GM19023 (cell line): ENCODE measurements around the gene SSR1.

ENCODE experiments used
- ATAC-seq: cut with Tn5 transposase; IDR thresholded peaks from one replicate; pipeline ENCODE4 v1.9.1; 2021; ENCODE audit warnings: mild to moderate bottlenecking, moderate library complexity; ENCODE audit not compliant: unreplicated experiment

SSR1 gene

DNA sequence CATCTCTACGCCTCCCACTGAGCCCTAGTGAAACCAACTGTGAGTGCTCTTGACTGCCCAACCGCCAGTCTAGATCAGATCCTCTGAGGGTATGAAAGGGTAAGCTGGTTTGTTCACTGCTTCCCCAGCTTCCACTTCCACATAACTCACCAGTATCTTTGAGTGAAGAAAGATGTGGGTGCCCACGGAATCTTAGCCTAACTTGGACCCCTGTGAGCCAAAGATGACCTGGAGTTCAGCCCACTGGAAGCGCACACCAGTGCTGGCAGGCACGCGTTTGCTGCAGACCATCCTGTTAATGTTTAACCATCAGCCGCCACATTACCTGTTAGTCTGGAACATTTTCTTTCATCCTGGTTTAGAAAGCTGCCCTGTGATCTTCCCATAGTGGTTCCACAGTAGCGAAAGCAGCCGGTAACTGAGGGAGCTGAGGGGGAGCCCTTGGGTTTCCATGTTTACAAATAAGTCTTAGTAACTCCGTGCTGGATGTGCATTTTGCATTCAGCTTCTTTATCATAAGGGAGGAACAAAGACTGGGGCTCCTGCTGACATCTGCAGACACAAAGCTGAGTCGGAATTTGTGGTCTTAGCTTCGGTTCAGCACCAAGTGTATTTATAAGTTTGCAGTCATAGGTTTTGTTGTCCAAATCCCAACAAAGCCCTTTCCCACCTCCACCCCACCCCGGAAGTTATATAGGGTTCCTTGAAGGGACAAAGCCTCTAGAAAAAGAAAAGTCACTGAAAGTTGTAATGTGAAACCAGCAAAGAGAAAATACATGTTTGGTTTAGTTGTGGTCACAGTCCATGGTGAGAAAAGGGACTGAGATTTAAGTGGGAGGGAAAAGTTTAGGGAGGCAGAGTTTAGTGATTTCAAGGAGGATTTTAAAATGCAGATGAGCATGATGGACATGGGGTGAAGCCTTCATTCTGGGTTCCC, 71.0 kb downstream of the SSR1 start:
- ATAC-seq, result no peak

GRCh38 chr6:7241160-7241559, 71.8 kb downstream of the SSR1 start:
- ATAC-seq, result no peak

DNA sequence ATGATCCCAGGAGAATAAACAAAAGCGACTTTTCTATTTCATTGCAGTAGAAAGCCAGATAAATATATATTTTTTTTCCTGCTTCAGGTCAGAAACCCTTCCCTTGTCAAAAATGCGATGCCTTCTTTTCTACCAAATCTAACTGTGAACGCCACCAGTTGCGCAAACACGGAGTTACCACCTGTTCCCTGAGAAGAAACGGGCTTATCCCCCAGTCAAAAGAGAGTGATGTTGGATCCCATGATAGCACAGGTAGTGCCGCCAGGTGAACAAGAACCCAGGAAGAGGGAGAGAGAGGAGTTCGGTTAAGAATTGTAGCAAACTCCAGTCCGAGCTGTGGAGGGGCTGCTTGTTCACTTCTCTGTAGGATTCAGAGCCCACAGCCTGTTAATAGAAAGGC, 72.6 kb downstream of the SSR1 start:
- no peak for ATAC-seq

- ATAC-seq, result no peak
Observed at GRCh38 chr6:7239590-7239948, 73.4 kb downstream of the SSR1 start.

DNA sequence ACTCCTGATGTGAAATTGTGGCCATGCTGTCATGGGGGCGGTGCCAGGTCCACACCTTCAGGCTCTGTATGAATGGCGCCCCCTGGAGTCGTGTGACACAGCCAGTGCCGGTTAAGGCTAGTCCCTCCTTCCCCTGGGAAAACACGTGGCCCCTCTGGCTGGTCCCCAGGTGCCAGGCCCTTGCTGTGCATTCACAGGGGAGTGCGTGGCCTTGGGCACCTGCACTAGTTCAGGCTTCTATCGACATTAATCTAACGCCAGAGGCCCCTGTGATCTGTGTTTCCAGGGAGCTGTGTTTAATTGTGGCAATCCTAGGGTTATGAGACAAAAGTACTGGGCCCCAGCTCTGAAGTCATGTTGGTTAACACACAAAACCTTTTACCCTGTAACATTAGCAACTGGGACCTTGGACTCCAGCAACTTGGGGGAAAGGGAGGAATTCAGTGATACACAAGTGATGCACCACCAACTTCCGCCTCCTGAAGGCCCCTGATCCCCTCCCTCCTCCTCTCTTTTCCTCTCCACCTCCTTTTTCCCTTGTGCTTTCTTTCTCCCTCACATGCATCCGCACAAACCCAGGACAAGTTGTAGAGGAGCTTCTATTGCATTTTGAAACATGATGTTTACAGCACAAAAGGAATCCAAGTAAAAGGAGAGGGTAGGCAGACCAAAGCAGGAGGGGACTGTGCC, 74.0 kb downstream of the SSR1 start:
- peak; percentile 56 for ATAC-seq

- no peak for ATAC-seq
Observed at GRCh38 chr6:7238526-7238899, 74.5 kb downstream of the SSR1 start.

DNA sequence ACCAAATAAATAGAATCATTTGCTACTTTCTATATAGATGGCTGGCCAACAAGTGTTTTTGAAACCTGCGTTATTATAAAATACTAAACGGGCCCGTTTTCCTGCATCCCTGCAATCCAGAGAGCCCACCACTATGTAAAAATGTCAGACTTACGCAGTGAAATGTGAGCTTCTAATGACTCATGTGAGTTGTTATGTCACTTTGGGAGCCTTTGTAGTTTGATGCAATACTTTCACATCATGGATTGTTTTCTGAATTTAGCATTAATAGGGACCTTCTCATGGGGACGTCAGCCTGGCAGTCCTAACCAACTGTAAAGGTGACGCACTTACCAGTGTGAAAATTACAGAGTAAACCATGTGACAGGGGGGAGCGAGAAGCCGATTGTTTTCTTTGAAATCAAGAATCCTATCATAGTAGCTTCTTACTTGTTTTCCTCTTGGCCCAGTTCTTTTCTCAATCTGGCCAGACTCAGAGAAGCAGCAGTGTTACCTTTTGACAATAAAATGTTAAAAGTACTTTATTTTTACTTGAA, 75.3 kb downstream of the SSR1 start:
- ATAC-seq, result no peak

DNA sequence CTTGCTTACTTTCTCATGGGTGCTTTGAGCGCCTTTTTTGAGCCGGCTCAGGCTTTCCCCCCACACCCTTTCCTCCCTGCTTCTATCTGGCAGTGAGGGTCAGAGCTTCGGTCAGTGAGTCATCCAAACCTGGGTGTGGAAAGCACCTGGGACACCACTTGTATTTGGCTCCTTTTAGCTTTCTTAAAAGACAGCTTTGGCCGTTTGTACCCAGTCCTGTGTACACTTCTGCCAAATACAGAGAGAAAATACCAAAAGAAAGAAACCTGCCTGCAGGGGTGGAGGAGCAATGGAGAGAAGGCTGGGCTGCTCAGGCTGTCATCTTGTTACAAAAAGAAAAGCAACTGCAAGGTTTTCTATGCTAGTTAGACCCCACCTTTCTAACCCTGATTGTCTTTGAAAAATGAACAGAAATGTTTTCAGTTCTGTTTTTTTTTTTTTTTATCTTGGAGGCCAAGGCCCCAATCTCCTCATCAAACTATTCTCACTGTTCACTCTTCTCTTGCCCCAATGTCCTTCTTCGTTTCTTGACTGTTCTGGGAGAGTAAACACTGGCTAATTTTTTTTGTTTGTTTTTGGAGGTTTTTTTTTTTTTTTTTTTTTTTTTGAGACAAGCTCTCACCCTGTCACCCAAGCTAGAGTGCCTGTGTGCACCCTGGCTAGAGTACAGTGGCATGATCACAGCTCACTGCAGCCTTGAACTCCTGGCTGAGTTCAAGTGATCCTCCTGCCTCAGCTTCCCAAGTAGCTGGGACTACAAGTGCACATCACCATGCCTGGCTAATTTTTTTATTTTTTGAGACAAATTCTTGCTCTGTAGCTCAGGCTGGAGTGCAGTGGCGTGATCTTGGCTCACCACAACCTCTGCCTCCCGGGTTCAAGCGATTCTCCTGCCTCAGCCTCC, 76.4 kb downstream of the SSR1 start:
- ATAC-seq, result peak; percentile 54

GRCh38 chr6:7235712-7236305, 77.2 kb downstream of the SSR1 start:
- ATAC-seq, result no peak

- ATAC-seq, result no peak
Observed at GRCh38 chr6:7234547-7234946, 78.5 kb downstream of the SSR1 start.

DNA sequence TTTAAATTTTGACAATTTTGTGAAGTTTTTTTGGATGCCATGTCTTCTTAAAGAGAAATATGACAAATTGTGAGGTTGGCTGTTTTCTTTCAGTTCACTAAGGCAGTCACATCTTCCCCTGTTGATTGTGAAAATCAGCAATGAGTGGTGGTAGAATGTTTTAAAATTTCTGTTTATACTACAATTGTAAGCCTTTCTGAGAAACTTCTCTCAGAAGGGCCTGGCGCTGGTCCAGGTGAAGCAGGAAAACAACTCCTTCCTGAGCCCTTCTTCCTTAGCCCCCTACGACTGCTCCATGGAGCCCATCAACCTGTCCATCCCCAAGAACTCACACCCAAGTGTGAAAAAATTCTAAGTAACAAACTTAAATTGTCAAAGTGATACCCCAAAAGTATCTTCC, 80.6 kb downstream of the SSR1 start:
- no peak for ATAC-seq

GRCh38 chr6:7230956-7231713, 81.9 kb downstream of the SSR1 start:
- ATAC-seq, result no peak

DNA sequence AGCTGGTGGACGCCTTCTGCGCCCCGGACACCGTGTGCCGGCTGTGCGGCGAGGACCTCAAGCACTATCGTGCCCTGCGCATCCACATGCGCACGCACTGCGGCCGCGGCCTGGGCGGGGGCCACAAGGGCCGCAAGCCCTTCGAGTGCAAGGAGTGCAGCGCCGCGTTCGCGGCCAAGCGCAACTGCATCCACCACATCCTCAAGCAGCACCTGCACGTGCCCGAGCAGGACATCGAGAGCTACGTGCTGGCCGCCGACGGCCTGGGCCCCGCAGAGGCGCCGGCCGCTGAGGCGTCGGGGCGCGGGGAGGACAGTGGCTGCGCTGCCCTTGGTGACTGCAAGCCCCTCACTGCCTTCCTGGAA, 82.7 kb downstream of the SSR1 start:
- ATAC-seq, result no peak

- no peak for ATAC-seq
Observed at GRCh38 chr6:7229376-7230326, 83.3 kb downstream of the SSR1 start.

GRCh38 chr6:7228662-7229375, 84.2 kb downstream of the SSR1 start:
- no peak for ATAC-seq

DNA sequence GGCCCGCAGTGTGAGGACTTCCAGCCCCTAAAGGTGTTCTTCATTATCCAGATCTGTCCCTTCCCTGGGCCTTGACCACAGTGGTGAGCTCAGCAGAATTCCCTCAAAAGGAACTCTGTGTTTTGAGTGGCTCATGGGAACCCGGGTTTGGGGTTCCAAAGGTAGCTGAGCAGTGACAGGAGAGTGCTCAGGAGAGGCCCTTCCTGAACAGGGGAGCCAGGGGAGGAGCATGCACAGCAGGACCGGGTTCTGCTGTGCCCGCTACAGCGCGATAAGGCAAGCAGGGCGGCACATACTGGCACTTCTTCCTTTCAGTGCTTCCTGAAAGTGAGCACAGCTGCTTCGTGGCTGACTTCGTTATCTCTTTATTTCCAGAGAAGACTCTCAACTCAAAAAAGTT, 88.3 kb downstream of the SSR1 start:
- no peak for ATAC-seq

DNA sequence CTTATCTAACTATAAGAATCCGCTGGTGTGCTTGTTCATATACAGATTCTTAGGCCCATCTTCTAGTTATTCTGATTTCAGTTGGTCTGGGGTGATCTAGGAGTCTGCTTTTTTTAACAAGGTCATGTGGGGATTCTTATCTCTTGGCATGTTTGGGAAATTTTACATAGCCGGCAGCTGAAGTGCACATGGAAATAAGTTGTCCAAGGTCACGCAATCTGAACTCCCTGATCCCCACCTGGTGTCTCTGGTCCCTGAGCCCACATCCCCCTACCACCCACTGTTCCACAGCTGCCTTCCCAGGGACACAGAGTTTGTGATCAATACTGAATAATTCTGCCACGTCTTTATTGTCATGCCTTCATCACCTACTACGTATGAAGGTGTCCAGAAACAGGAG, 90.8 kb downstream of the SSR1 start:
- ATAC-seq, result no peak

GRCh38 chr6:7219310-7219709, 93.7 kb downstream of the SSR1 start:
- no peak for ATAC-seq
